Fibroblast of pulmonary artery (primary cell): ENCODE measurements around the gene FAM114A2.
A peak's percentile ranks its signal among the peaks of the same experiment; 100 is the strongest.

ENCODE experiments used
- DNase-seq: peaks from one replicate; pipeline ENCODE4 v3.0.0-alpha.2; 2010; ENCODE audit warnings: low read depth
- H3K4me3 ChIP-seq: replicated peaks from 2 replicates; pipeline ENCODE4 v1.5.1; 2011; ENCODE audit warnings: low read depth, mild to moderate bottlenecking, control low read depth, low read length, moderate library complexity
- TF ChIP-seq, protein P1 (sequence below): IDR thresholded peaks from 2 replicates; pipeline ENCODE4 v1.5.1; 2011; ENCODE audit warnings: mild to moderate bottlenecking, control low read depth, low read length, inconsistent platforms; ENCODE audit errors: missing control alignments

The FAM114A2 gene

DNA sequence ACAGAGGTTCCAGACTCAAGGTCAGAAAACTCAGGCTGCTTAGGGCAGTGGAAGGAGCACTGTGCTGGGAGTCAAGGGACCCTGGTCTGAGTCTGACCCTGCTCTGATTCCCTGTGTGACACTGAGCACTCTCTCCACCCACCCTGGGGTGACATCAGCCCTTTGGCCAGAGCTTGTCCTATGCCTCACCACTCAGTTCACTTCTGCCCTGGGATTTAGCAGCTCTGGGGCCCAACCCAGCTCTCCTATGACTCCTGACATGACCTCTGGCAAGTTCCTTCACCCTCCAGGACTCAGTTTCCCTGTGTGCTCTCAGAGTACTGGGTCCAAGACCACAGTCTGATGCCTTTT is 63.9 kb downstream of the FAM114A2 start:
- TF ChIP-seq, protein P1, sequence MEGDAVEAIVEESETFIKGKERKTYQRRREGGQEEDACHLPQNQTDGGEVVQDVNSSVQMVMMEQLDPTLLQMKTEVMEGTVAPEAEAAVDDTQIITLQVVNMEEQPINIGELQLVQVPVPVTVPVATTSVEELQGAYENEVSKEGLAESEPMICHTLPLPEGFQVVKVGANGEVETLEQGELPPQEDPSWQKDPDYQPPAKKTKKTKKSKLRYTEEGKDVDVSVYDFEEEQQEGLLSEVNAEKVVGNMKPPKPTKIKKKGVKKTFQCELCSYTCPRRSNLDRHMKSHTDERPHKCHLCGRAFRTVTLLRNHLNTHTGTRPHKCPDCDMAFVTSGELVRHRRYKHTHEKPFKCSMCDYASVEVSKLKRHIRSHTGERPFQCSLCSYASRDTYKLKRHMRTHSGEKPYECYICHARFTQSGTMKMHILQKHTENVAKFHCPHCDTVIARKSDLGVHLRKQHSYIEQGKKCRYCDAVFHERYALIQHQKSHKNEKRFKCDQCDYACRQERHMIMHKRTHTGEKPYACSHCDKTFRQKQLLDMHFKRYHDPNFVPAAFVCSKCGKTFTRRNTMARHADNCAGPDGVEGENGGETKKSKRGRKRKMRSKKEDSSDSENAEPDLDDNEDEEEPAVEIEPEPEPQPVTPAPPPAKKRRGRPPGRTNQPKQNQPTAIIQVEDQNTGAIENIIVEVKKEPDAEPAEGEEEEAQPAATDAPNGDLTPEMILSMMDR, result no peak
- no peak for DNase-seq
- no peak overlapping the region for H3K4me3 ChIP-seq

DNA sequence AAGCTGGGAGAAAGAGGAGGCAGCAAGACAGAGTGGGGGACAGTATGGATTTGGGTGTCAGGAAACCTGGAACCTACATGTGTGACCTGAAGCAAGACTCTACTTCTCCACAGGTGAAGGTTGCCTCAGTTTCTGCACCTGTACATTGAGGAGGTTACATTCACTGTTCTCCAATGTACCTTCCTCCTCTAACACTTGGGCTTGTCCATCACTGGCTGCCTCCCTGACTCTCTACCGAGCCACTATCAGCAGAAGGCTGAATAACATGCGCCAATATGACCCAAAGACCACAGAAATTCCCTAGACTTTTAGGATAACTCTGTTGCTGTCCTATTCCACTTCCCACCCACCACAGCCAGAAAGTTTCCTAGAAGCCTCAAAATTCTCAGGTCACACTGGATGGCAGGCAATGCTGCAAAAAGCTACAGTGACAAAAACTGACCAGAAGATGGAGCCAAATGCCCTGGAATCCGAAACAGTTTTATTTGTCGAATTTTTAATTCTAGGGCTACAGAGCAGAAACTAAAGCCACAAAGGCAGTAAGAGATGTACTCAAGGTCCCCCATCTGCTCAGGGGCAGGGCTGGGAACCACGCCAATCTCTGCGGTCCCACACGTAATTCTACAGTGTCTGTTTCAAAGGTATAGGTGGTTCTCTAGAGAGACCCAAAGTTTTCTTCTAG is 64.4 kb downstream of the FAM114A2 start:
- peak; percentile 77 for DNase-seq

DNA sequence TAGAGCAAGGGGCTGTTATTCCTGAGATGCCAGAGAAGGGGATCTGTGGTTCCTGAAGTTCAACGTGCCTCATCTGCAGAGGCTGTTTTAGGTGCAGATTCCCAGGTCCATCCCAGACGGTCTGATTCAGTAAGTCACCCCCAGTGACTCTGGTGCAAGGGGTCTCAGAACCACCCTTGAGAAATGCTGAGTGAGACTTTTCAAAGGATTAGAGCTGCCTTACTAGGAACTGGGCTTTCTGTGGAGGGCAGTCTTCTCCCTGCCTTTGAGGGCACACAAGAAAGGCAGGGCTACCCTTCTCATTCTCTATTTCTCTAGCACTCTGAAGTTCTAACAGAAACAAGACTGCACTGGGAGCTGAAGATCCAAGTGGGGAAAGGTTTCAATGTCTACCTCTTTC is 66.5 kb downstream of the FAM114A2 start:
- no peak for DNase-seq
- TF ChIP-seq, protein P1, result no peak
- H3K4me3 ChIP-seq, result no peak overlapping the region

More for the DNA sequence above, 64.4 kb downstream of the FAM114A2 start:
- TF ChIP-seq, protein P1, result peak; percentile 78
- H3K4me3 ChIP-seq, result no peak overlapping the region

DNA sequence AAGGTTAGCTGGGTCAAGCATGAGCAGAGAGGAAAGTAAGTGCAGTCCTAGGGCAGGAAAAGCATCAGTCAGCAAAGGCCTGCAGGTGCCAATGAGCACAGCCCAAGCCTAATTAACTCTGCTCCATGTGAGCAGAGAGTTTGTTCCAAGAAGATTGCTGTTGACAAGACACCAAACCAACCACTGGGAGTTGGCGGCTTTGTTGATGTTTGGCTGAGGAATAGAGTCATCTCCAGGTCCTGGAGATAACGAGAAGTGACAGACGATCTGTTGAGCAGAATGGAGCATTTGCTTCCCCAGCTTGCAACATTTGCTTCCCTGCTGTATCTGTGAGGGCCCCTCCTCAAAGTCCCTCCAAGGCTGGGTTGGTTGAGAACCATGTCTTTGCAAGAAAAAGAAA is 68.2 kb downstream of the FAM114A2 start:
- no peak for DNase-seq
- no peak overlapping the region for H3K4me3 ChIP-seq
- TF ChIP-seq, protein P1, result no peak

DNA sequence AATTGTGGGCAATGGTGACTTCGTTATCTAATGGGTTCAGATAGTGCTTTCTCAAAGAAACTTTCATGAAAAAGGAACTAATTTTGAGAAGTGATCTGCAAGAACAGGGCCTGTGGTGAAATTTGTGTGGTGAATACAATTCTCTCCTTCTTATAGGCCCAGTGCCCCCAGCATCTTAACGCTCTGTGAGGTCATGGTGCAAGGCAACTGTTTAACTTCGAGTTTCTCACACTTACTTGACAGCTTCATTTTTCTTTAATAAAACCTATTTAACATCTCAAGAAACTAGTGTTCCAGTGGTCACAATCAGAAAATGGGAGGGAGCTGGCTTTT is 69.2 kb downstream of the FAM114A2 start:
- DNase-seq, result no peak
- H3K4me3 ChIP-seq, result no peak overlapping the region
- TF ChIP-seq, protein P1, result no peak

DNA sequence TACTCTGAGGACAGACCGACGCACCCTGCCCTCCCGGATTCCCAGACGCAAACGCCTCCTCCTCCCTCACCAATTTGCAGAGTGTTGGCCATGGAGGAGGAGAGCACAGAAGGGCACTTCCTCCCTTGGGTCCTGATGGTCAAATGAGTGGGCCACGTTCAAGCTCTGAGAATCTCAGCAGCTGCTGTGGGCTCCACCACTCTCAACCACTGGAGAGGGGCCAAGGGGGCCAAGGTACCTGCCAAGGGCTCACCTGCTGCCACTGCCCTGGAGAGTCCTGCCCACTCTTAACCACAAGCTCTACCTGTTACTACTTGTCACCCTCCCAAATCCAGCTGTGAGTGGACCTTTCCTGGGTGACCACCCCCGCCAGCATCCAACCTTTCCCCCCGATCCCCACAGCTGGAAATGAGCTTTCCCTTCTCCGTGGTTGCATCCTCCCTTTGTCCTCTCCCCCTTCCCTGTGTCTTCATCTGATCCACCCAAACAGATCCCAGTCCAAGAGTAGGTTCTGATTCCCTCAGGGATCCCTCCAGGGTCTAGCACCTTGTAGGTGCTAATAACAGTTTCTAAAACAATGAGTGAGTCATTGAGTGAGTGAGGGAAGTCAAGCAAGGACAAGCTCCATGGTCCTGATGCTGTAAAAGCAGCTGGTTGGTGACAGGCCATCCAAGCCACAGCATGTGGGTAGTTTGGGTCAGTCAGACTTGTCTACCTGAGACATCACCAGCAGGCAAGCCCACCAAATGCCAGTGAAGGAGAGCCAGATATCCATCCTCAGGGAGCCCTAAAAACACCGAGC is 69.7 kb downstream of the FAM114A2 start:
- DNase-seq, result no peak
- H3K4me3 ChIP-seq, result no peak overlapping the region
- TF ChIP-seq, protein P1, result no peak
